NCI-H2171 (cell line): ENCODE data around the gene AHCYL2.
"Not testable (repeated sequence)": the region's sequence is repeated elsewhere in the genome, so short reads cannot be mapped to it uniquely, and the experiment has no call there.

ENCODE experiments used
- DNase-seq: peaks from one replicate; lab custom pipeline; 2025; lab: John Stamatoyannopoulos, UW

Gene AHCYL2

GRCh38 chr7:129385116-129385515, 160.3 kb downstream of the AHCYL2 start:
- DNase-seq = no peak

GRCh38 chr7:129385598-129385997, 160.8 kb downstream of the AHCYL2 start:
- DNase-seq = no peak

- no peak for DNase-seq
Observed at GRCh38 chr7:129386506-129386905, 161.7 kb downstream of the AHCYL2 start.

- no peak for DNase-seq
Observed at GRCh38 chr7:129387537-129387936, 162.7 kb downstream of the AHCYL2 start.

- no peak for DNase-seq
Observed at GRCh38 chr7:129388333-129389098, 163.7 kb downstream of the AHCYL2 start.

GRCh38 chr7:129389829-129390228, 165.0 kb downstream of the AHCYL2 start:
- no peak for DNase-seq

- DNase-seq = no peak
Observed at GRCh38 chr7:129390314-129390713, 165.5 kb downstream of the AHCYL2 start.

GRCh38 chr7:129391546-129392171, 166.8 kb downstream of the AHCYL2 start:
- DNase-seq = no peak

GRCh38 chr7:129393255-129393654, 168.4 kb downstream of the AHCYL2 start:
- no peak for DNase-seq

- no peak for DNase-seq
Observed at GRCh38 chr7:129394101-129394500, 169.3 kb downstream of the AHCYL2 start.

GRCh38 chr7:129394982-129395914, 170.4 kb downstream of the AHCYL2 start:
- DNase-seq = no peak

GRCh38 chr7:129401228-129401966, 176.6 kb downstream of the AHCYL2 start:
- DNase-seq = no peak

- DNase-seq = no peak
Observed at GRCh38 chr7:129401967-129402860, 177.4 kb downstream of the AHCYL2 start.

GRCh38 chr7:129405527-129405926, 180.7 kb downstream of the AHCYL2 start:
- DNase-seq = no peak

- DNase-seq = not testable (repeated sequence)
Observed at GRCh38 chr7:129410238-129410637, 185.4 kb downstream of the AHCYL2 start.

- no peak for DNase-seq
Observed at GRCh38 chr7:129412501-129412900, 187.7 kb downstream of the AHCYL2 start.

GRCh38 chr7:129417073-129417472, 192.2 kb downstream of the AHCYL2 start:
- DNase-seq = no peak

GRCh38 chr7:129421717-129422250, 197.0 kb downstream of the AHCYL2 start:
- no peak for DNase-seq

- no peak for DNase-seq
Observed at GRCh38 chr7:129422727-129423126, 197.9 kb downstream of the AHCYL2 start.

GRCh38 chr7:129423700-129424410, 199.0 kb downstream of the AHCYL2 start:
- peak; percentile 6 for DNase-seq
